Fibroblast of skin of left biceps (primary cell): ENCODE data around the gene ZNF474.

ENCODE experiments used
- DNase-seq, 2 experiments: peaks; one replicate each; pipeline ENCODE4 v3.0.0-alpha.2; 2013; ENCODE audit warnings: low read depth in 2 of 2

The ZNF474 gene

DNA sequence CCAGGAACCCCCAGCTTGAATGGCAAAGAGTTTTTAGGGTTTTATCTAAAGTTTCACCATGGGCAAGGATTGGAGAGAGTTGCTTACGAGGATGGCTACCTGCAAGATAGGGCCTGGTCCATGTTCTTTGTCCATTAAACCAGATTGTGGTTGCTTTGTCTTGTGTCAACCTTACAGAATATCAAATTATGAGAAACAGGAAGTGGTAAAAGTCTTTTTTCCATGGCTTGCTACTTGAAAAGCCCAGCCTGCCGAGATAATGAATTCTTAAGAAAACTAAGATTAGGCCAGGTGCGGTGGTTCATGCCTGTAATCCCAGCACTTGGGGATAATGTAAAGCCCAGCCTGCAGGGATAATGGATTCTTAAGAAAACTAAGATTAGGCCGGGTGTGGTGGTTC is 24.4 kb downstream of the ZNF474 start:
- no peak for DNase-seq

DNA sequence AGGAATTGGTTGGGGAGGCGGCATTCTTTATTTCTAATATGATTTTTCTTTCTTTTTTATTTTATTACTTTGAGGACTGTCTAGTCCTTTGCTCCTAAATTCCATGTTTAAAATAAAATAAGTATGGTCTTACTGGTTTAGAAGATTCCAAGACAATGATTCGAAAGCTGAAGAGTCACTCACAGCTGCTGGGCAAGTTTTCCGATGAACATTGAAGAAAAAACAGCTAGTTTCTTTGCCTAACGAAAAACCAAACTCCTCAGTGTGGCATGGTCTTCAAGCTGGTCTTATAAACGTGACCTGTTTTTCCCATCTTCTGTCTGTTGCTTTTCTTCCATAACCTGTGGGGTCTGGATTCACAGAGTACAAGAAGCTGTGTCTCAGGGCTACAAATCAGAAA is 25.1 kb downstream of the ZNF474 start:
- DNase-seq, result no peak

DNA sequence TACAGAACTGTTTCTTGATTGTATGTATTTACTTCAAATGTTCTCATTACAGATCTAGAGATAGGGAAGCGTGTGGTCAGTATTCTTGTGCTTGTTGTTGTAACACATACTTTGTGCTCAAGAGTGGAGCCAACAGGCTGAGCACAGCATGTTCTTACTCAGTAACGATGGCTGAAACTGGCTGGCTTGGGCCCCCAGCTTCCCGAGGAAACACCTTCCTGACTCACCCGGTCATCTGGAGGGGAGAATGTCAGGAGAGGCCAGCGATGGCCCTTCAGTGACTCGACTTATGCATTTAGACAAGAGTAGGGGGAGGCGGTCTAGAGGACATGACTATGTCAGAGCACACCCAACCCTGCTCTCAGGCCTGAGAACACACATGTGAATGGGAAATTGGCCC is 25.6 kb downstream of the ZNF474 start:
- DNase-seq, result no peak

DNA sequence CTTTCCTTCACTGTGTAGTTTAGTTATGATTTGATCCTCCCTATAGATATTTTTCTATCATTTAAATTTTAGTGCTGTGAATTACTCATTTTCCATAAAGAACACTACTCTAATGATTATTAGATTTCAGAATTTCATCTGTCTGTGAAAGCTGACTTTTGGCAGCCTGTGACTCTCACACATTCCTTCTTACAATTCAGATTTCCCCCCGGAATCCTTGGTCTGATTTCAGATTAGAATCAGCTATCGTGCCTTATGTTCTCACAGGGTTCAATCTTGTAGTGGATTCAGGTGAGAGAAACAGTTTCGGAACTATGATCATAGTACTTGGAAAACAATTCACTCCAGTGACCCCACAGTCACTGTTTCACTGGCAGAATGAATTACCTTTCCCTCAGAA is 26.2 kb downstream of the ZNF474 start:
- no peak for DNase-seq

DNA sequence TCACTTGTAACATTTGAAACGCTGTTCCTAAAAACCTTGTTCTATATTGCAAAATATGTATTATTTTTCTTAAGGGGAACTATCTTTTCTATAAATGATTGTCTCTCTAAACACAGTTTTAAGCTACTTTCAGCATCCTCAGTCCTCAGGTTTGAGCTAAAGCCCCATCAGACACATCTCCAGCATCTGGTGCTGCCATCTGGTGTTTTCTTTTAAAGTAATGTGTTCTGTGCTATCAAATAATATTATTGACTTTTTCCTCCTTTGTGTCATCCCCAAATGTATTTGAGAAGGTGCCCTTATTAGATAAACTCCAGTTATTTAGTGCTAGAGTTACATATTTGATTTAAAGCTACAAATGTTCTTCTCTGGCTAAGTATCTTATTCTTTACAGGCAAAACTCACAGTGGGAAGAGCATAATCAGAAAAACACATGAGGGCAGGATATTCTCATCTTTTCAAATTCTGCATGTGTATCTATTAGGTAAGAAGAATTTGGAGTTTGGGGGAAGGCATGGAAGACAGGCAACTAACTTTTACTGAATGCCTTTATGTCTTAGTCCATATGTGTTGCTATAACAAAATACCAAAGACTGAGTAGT is 27.5 kb downstream of the ZNF474 start:
- DNase-seq, result no peak

DNA sequence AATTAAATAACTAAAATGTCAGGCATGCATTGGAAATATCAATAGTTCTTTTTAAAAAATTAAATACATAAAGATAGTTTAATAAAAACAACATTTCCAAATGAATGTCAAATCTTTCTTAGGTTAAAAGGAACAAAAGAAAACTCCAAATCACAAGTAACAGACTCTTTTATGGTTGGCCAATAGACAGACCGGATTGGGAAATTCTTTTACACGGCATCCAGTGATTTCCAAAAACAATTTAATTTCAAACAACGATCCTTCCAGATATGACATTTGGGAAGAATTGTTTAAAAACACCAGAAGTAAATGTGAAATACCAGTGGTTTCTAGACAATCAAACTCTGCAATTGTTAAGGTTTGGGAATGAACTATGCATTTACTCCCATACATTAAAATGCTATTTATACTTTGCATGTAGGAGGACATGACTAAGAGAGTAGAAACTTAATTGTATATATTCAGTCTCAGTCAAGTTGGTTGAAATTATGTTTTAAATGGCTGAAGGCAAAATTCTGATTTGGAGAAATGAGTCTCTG is 32.8 kb downstream of the ZNF474 start:
- no peak for DNase-seq

DNA sequence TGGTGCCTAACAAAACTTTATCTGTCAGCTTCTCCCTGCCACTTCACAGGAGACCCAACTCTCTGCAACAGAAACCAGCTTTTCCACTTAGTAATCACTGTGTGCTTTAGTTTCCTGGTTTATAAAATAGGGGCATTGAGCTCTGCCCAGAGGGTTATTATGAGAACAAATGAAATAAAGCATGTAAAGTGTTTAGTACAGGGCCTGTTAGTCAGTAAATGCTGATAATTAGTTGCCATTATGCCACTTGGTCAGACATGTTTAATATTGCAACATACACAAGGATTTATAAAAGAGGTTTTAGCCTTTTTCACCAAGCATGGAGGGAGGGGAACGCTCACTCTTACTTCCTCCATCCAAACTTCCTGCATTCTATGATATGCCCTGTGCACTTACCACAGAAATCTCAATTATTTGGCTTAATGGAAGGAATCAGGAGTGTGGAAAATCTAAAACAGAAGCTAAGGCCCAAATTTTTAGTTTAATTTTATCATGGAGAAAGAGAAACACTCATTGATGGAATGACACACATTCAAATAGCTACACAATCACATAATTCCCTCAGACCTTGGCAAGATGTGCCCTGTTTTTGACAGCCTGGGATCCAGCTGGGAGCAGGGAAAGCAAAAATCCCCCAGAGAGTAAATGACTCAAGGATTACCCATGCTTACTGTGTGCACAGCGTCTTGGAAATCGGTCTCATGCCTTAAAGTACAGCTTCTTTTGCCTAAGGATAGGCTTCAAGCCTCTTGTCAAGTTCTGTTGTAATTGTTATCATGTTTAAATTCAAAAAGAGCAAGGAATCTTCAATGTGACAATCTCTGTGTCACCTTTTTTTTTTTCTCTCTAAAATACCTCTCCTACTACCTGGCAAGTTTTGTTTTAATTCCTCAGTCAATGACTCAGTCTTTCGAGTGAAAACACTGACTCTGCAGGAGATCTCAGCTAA is 34.0 kb downstream of the ZNF474 start:
- peak; percentile 92 to 93 for DNase-seq

DNA sequence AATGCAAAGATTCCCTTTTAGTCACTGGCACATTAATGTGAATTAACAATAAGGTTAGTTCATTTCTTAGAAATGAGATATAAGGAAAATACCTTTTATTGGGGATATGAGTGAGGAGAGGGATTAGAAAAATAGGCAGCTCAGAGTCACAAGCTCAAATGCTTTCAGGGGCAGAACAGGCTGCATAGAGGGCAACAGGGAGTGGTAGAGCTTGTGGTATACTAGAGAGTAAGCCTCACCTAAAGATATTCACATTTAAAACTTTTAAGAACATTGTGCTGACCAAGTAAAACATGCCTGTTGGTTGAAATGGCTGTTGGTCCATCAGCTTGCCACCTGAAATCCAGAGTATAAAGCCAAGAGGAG is 34.7 kb downstream of the ZNF474 start:
- DNase-seq, result no peak

DNA sequence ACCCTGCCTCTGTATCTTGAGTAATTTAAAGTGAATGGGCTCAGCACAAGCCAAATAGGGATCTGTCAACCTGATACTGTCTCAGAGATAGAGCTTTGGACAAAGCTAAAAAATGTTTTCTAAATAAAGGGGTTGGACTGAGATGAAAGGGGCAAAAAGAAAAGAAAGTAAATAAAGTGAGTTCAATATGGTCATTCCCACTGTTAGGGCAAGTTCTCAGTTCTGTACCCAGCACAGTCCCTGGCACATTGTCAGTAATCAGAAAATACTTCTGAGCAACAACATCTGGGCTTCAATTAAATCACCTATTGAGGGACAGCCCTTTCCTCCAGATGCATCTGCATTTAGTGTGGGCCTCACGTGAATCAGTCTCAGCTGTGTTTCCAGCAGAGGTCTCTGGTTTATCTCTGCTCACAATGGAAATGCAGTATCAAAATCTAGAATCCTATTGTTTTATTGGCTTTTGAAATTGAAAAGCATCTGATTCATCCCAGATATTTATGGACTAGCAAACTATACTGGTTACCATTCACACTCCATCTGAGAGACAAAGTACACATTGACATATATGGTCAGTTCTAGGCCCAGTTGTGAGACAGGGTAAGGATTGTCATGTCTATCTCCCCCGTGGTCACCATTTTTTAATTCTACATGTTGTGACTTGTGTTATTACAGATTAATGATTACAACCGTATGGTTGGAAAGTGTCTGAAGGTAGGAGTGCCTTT is 35.6 kb downstream of the ZNF474 start:
- DNase-seq, result no peak

DNA sequence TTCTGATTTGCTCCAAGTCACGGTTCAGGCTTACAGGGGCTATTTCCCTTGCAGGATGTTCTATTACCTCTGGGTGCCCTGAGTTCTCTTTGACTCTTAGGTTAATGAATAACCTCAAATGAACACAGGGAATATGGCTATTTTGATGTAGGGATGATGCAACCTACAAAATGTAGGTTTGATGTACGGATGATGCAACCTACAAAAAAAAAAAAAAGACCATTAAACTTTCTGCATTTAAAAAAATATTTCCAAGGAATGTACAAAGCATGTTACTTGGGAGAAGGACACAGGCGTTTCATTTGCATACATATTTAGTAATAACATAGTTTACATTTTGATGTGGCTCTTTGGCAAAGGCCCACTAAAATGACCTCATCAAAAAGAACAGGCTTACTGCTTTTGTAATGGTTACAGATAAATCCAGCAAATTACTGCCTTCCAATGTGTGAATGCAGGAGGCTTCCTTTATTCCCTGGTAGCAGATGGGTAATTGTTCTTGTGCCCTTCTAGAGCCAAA is 36.3 kb downstream of the ZNF474 start:
- DNase-seq, result peak; percentile 87 to 93

DNA sequence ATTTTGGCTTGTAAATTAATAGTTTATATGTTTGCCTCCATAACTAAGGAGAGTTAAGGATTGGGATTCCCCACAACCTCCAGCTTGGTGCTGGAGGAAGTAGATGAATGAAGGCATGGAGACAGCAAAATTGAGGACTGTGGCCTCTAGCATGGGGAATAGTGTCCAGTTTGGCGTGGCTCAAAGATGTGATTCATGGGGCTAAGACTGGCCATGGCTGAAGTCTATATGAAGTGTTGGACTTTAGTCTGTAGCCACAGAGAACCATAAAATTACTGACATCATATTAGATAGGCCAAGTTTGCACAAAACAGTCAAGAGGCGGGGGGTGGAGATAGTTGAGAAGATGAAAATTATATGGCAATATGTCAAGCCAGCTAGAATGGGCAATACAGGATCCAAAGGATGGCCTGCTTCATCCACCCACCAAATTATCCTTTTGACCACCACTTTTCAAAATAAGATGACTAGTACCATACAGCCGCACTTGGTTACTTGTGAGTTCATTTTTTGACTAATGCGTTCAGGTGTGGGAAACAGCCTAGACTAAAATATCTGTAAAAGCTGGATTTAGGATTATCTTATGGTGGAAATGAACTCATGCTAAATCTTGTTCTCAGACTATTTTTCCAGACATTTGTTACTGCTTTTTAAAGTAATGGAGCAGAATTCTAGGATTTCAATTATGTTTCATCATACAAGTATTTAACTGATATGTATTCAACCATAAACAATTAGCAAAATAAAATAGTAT is 40.2 kb downstream of the ZNF474 start:
- no peak for DNase-seq

DNA sequence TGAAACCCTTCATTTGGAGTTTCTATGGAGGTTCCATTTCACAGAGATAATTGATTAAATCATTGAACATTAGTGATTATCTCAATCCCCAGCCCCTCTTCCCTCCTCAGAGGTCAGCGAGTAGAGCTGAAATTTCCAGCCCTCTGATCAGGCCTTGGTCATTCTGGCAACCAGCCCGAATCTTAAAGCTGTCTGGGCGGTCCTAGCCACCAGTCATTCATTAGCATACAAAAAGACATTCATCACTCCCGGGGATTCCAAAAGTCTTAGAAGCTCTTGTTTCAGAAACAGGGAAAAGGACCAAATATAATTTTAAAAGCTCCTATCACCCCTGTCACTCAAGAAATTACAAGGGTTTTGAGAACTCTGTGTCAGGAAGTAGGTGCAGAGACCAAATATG is 41.3 kb downstream of the ZNF474 start:
- DNase-seq, result no peak

DNA sequence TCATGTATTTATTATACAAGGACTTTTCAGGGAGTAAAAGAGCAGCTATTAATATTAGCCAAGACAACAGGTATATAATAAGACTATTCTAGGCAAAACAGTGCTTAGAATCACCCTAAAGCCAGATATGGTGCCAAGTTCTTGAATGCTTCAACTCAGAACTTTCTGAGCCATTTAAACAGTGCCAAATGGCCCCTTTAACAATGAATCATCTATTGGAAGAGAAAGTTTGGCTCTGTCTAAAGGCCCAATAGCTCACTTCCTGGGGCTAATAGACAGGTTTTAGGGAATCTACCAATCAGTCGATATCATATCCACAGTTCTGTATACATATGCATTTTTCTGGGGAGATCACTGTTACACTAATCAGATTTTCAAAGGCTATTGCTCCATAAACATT is 42.9 kb downstream of the ZNF474 start:
- DNase-seq, result no peak

DNA sequence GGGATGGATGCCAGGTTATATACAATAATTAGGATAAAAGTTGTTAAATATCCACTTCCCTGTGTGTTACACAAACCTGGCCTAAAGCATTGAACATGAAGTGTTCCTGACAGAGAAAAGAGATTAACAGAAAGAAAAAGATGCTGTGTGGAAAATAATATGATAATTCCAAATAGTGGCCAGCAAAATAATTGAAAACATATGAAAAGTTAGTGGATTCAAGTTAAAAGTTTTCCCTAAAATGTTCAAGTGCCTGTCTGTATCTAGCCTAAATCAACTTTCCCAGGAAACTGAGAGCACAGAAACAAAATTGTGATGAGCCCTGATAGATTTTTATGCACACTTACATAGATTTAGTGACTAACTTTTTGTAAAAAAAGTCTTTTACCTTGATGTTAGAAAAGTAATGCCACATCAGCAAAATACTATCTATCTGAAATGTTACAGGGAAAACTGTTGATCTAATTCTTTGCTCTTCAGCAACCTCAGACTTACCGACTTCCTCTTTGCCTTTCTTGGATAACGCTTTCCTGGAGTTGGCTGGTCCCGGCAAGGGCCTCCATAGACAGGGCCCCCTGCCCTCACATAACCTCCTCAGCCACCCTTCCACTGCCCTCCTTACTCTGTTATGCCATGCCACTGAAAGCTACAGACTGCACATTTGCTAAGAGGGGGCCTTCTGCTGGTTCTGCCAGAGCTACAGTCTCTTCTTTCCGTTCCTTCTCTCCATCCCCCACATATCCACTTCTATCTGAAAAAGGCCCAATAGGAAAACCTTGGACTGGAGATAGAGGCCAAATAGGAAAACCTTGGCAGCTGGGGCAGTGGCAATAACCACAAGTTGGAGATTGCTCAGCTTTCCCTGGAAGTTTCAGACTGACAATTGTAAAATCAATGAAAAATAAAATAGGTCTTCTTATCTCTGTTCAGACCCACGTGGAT is 44.4 kb downstream of the ZNF474 start:
- DNase-seq, result no peak

DNA sequence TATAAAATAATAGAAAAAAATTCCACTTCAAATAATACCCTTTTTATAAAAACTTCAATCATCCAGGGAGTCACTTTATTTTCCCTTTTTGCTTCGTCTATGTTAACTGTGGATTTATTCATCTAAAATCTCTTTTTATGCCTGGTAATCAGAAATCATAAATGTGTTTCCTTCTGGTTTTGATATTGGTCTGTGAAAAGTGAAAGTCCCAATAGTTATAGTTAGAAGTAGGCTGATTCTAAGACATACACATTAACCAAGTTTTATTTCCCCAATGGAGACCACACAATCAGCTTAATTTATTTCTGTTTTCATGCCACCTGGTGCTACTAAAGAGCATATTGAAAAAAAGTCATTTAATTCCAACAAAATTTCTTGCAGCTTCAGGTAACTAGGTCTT is 45.7 kb downstream of the ZNF474 start:
- DNase-seq, result no peak

DNA sequence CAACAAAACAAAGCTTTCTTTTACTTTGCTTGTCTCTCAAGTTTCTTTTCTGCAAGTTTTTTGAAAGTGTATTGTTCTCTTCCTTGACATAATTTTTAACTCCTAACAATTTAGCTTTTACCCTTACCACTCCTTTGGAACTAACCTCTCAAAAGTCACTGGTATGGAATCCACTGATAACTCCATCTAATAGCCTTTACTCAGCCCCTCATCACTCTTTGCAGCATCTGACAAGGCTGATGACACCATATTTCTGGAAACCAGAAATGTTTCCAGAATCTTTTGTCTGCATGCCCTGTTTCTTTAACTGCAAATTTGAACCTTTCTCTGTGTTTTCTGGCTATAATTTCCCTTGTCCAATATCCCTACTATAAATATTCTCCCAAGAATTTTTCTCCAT is 46.5 kb downstream of the ZNF474 start:
- no peak for DNase-seq

DNA sequence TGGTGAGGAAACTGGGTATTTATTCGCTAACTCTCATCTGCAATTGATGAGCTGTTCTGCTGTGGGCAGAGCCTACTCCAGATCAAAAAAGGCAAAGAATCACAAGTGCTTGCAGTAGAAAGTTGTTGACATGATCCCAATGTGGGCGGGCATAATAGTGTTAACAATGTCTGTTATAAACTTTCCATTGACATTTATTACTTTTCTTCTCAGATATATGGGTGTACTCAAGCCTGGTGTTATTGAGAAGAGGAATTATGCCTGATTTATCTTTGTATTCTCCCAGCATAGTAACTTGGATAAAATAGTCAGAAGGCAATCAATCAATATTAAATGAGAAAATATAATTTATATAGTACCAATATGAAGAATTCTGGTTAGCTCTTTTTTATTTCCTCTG is 47.8 kb downstream of the ZNF474 start:
- DNase-seq, result no peak

DNA sequence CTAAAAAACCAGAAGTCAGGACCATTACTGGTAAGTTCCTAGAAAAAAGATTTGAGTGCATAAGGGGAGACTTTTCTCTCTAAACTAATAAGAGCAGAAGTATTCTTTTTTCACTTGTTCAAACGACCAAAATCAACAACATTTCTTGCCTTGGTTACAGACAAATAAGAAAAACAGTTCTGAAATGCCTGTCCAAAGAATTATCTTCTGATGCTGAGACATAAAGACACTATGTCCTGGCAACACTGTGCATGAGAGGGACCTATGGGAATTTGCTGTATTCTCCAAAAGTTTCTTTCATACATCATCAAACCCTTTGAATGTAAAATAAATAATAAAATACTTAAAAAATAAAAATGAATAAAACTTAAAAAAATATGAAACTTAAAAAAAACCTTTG is 50.4 kb downstream of the ZNF474 start:
- DNase-seq, result no peak

DNA sequence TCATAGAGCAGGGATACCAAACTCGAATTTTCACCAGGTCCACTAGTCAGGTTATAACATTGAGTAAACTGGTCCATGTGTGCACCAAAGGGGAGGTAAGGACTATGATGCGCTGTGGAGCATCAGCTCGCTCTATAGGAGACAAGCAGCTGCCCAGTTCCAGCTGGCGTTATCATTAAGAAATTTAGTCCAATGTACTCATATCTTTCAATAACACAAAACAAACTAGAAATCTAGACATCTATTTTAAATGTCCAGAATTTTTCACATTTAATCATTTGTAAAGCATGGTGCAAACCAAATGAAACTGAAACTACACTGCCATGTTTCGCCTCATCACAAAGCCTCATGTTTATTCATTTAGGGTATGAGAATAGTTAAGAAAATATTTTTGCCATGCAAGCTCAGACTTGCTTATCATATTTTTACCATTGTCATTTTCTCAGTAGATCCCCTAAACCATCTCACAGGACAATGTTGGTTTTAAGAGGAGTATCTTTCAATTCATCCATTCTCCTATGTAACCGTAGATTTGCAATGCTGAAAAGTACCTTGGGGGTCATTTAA is 50.9 kb downstream of the ZNF474 start:
- DNase-seq, result no peak
